Nephron progenitor cell (in vitro differentiated cells): ENCODE measurements around the gene USP17L25.
"Not testable (repeated sequence)": the region's sequence is repeated elsewhere in the genome, so short reads cannot be mapped to it uniquely, and the experiment has no call there.

Source experiments
- DNase-seq: peaks from one replicate; pipeline ENCODE4 v3.0.0; 2021
- H3K27ac Mint-ChIP-seq: 2 replicates; pipeline ENCODE4 v1.8.0; 2021; ENCODE audit warnings: mild to moderate bottlenecking, moderate library complexity, mixed read lengths
- H3K27me3 Mint-ChIP-seq: 2 replicates; pipeline ENCODE4 v1.8.0; 2021; ENCODE audit warnings: mild to moderate bottlenecking, low read depth, mixed read lengths; ENCODE audit not compliant: poor library complexity
- H3K36me3 Mint-ChIP-seq: 2 replicates; pipeline ENCODE4 v1.8.0; 2021; ENCODE audit warnings: low read depth, mixed read lengths
- H3K4me1 Mint-ChIP-seq: 2 replicates; pipeline ENCODE4 v1.8.0; 2021; ENCODE audit warnings: mixed read lengths
- H3K4me3 Mint-ChIP-seq: 2 replicates; pipeline ENCODE4 v1.8.0; 2021; ENCODE audit warnings: mild to moderate bottlenecking, moderate library complexity, mixed read lengths
- H3K9me3 Mint-ChIP-seq: 2 replicates; pipeline ENCODE4 v1.8.0; 2021; ENCODE audit warnings: mild to moderate bottlenecking, moderate library complexity, mixed read lengths

Gene USP17L25, protein sequence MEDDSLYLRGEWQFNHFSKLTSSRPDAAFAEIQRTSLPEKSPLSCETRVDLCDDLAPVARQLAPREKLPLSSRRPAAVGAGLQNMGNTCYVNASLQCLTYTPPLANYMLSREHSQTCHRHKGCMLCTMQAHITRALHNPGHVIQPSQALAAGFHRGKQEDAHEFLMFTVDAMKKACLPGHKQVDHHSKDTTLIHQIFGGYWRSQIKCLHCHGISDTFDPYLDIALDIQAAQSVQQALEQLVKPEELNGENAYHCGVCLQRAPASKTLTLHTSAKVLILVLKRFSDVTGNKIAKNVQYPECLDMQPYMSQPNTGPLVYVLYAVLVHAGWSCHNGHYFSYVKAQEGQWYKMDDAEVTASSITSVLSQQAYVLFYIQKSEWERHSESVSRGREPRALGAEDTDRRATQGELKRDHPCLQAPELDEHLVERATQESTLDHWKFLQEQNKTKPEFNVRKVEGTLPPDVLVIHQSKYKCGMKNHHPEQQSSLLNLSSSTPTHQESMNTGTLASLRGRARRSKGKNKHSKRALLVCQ

DNA sequence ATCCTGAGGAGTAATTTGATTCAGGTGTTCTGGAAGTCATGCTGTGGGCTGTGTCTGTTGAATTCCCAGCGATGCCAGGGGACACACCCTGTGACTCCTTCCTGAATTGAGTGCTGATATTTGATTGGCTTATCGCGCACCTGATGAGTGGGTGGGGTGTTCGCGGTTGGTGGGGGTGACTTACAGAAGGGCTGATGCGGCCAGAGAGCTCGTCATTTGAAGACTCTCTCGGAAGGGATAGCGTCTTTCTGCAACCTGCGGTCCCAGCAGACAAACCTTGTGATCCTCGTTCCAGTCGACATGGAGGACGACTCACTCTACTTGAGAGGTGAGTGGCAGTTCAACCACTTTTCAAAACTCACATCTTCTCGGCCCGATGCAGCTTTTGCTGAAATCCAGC is at the start of gene USP17L25:
Gene USP17L25, plus strand, starts transcription at position 301 of the 400 bp plus-strand sequence. Its CDS starts 0 bp downstream, at position 301.
- not testable (repeated sequence) for DNase-seq, H3K27me3 Mint-ChIP-seq, H3K9me3 Mint-ChIP-seq, H3K27ac Mint-ChIP-seq, H3K4me1 Mint-ChIP-seq, H3K36me3 Mint-ChIP-seq, H3K4me3 Mint-ChIP-seq

DNA sequence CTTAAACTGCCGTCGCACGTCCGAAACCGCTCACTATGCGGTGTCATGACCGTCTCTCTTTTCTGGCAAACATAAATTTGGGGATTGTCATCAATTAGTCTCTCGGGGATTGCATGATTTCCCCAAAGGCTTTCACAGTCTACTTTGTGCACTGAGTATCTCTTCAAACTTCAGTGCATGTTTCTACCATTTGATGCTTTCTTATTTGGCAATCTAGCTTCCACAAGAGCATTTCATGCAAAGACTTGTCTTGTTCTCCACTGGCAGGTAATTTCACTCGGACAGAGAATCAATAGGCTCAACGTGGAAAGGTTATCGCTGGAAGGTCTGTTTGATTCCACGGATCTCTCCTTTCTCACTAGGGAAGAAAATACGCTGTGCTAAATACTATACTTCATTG is 5.5 kb upstream of the USP17L25 start:
- not testable (repeated sequence) for H3K27ac Mint-ChIP-seq, H3K9me3 Mint-ChIP-seq, H3K27me3 Mint-ChIP-seq, H3K4me3 Mint-ChIP-seq, H3K4me1 Mint-ChIP-seq, H3K36me3 Mint-ChIP-seq, DNase-seq

DNA sequence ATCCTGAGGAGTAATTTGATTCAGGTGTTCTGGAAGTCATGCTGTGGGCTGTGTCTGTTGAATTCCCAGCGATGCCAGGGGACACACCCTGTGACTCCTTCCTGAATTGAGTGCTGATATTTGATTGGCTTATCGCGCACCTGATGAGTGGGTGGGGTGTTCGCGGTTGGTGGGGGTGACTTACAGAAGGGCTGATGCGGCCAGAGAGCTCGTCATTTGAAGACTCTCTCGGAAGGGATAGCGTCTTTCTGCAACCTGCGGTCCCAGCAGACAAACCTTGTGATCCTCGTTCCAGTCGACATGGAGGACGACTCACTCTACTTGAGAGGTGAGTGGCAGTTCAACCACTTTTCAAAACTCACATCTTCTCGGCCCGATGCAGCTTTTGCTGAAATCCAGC is 4.8 kb upstream of the USP17L25 start, which contains the start of gene USP17L24:
Gene USP17L24, plus strand, starts transcription at position 301 of the 400 bp plus-strand sequence. Its CDS starts 0 bp downstream, at position 301.
- H3K36me3 Mint-ChIP-seq, DNase-seq, H3K27ac Mint-ChIP-seq, H3K4me3 Mint-ChIP-seq, H3K4me1 Mint-ChIP-seq, H3K9me3 Mint-ChIP-seq, H3K27me3 Mint-ChIP-seq: not testable (repeated sequence)

DNA sequence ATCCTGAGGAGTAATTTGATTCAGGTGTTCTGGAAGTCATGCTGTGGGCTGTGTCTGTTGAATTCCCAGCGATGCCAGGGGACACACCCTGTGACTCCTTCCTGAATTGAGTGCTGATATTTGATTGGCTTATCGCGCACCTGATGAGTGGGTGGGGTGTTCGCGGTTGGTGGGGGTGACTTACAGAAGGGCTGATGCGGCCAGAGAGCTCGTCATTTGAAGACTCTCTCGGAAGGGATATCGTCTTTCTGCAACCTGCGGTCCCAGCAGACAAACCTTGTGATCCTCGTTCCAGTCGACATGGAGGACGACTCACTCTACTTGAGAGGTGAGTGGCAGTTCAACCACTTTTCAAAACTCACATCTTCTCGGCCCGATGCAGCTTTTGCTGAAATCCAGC is 4.6 kb downstream of the USP17L25 start, which contains the start of gene USP17L26:
Gene USP17L26, plus strand, starts transcription at position 301 of the 400 bp plus-strand sequence. Its CDS starts 0 bp downstream, at position 301.
- H3K9me3 Mint-ChIP-seq, H3K27ac Mint-ChIP-seq, H3K4me3 Mint-ChIP-seq, DNase-seq, H3K36me3 Mint-ChIP-seq, H3K4me1 Mint-ChIP-seq, H3K27me3 Mint-ChIP-seq: not testable (repeated sequence)

DNA sequence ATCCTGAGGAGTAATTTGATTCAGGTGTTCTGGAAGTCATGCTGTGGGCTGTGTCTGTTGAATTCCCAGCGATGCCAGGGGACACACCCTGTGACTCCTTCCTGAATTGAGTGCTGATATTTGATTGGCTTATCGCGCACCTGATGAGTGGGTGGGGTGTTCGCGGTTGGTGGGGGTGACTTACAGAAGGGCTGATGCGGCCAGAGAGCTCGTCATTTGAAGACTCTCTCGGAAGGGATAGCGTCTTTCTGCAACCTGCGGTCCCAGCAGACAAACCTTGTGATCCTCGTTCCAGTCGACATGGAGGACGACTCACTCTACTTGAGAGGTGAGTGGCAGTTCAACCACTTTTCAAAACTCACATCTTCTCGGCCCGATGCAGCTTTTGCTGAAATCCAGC is 9.4 kb downstream of the USP17L25 start, which contains the start of gene USP17L5:
Gene USP17L5, plus strand, starts transcription at position 301 of the 400 bp plus-strand sequence. Its CDS starts 0 bp downstream, at position 301.
- not testable (repeated sequence) for H3K36me3 Mint-ChIP-seq, H3K9me3 Mint-ChIP-seq, H3K27me3 Mint-ChIP-seq, H3K4me1 Mint-ChIP-seq, H3K4me3 Mint-ChIP-seq, H3K27ac Mint-ChIP-seq, DNase-seq

DNA sequence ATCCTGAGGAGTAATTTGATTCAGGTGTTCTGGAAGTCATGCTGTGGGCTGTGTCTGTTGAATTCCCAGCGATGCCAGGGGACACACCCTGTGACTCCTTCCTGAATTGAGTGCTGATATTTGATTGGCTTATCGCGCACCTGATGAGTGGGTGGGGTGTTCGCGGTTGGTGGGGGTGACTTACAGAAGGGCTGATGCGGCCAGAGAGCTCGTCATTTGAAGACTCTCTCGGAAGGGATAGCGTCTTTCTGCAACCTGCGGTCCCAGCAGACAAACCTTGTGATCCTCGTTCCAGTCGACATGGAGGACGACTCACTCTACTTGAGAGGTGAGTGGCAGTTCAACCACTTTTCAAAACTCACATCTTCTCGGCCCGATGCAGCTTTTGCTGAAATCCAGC is 14.1 kb downstream of the USP17L25 start, which contains the start of gene USP17L27:
Gene USP17L27, plus strand, starts transcription at position 301 of the 400 bp plus-strand sequence. Its CDS starts 0 bp downstream, at position 301.
- not testable (repeated sequence) for H3K9me3 Mint-ChIP-seq, H3K36me3 Mint-ChIP-seq, H3K4me3 Mint-ChIP-seq, H3K27ac Mint-ChIP-seq, DNase-seq, H3K27me3 Mint-ChIP-seq, H3K4me1 Mint-ChIP-seq

DNA sequence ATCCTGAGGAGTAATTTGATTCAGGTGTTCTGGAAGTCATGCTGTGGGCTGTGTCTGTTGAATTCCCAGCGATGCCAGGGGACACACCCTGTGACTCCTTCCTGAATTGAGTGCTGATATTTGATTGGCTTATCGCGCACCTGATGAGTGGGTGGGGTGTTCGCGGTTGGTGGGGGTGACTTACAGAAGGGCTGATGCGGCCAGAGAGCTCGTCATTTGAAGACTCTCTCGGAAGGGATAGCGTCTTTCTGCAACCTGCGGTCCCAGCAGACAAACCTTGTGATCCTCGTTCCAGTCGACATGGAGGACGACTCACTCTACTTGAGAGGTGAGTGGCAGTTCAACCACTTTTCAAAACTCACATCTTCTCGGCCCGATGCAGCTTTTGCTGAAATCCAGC is 18.9 kb downstream of the USP17L25 start, which contains the start of gene USP17L28:
Gene USP17L28, plus strand, starts transcription at position 301 of the 400 bp plus-strand sequence. Its CDS starts 0 bp downstream, at position 301.
- not testable (repeated sequence) for H3K4me1 Mint-ChIP-seq, H3K36me3 Mint-ChIP-seq, DNase-seq, H3K27ac Mint-ChIP-seq, H3K9me3 Mint-ChIP-seq, H3K4me3 Mint-ChIP-seq, H3K27me3 Mint-ChIP-seq

DNA sequence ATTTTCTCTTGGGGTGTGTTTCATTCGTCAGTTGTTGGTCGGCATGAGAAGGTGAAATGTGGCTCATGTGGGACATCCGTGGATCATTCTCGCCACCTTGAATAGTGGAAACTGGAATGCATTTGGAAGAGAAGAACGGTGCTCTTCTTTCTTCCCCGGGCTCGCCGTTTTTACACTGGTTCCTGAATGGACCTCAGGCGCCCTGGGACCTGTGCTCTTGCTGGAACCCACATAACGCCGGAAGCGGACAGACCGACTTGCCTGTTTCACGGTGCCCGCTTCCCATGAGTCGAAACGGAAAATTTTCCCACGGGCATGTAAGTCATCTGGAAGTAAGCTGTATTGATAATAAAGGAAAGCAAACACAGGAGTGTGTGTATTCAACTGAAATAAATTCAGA is 21.2 kb downstream of the USP17L25 start:
- not testable (repeated sequence) for H3K9me3 Mint-ChIP-seq, H3K36me3 Mint-ChIP-seq, H3K4me3 Mint-ChIP-seq, H3K27ac Mint-ChIP-seq, H3K27me3 Mint-ChIP-seq, DNase-seq, H3K4me1 Mint-ChIP-seq

DNA sequence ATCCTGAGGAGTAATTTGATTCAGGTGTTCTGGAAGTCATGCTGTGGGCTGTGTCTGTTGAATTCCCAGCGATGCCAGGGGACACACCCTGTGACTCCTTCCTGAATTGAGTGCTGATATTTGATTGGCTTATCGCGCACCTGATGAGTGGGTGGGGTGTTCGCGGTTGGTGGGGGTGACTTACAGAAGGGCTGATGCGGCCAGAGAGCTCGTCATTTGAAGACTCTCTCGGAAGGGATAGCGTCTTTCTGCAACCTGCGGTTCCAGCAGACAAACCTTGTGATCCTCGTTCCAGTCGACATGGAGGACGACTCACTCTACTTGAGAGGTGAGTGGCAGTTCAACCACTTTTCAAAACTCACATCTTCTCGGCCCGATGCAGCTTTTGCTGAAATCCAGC is 23.6 kb downstream of the USP17L25 start, which contains the start of gene USP17L29:
Gene USP17L29, plus strand, starts transcription at position 301 of the 400 bp plus-strand sequence. Its CDS starts 0 bp downstream, at position 301.
- H3K9me3 Mint-ChIP-seq, H3K4me3 Mint-ChIP-seq, H3K27ac Mint-ChIP-seq, DNase-seq, H3K27me3 Mint-ChIP-seq, H3K4me1 Mint-ChIP-seq, H3K36me3 Mint-ChIP-seq: not testable (repeated sequence)

DNA sequence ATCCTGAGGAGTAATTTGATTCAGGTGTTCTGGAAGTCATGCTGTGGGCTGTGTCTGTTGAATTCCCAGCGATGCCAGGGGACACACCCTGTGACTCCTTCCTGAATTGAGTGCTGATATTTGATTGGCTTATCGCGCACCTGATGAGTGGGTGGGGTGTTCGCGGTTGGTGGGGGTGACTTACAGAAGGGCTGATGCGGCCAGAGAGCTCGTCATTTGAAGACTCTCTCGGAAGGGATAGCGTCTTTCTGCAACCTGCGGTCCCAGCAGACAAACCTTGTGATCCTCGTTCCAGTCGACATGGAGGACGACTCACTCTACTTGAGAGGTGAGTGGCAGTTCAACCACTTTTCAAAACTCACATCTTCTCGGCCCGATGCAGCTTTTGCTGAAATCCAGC is 33.1 kb downstream of the USP17L25 start, which contains the start of gene USP17L30:
Gene USP17L30, plus strand, starts transcription at position 301 of the 400 bp plus-strand sequence. Its CDS starts 0 bp downstream, at position 301.
- H3K4me1 Mint-ChIP-seq, H3K9me3 Mint-ChIP-seq, H3K27me3 Mint-ChIP-seq, H3K4me3 Mint-ChIP-seq, H3K36me3 Mint-ChIP-seq, H3K27ac Mint-ChIP-seq, DNase-seq: not testable (repeated sequence)

DNA sequence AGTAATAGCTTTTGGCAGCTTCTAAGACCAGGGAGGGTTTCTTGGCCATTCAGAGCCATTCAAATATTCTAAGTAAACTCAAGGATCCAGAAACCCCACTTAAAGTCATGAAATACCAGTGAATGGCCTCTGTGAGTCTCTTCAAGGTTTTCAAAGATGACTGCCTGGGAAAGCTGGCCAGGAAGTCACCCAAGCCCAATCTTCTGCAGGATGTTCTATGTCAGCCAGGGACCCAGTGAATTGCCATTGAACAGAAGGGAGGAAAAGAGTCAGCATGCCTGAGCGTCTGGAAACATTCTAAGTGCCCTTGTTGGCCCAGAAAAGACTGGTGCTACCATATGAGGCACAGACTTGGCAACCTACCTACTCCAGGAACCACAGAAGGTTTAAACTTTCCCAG is 50.2 kb downstream of the USP17L25 start:
- not testable (repeated sequence) for H3K4me1 Mint-ChIP-seq, H3K36me3 Mint-ChIP-seq, DNase-seq, H3K27me3 Mint-ChIP-seq, H3K27ac Mint-ChIP-seq
- peaks cover 24% of the 10 kb centered on the region for H3K9me3 Mint-ChIP-seq
- peak overlapping the region; percentile 49 for H3K4me3 Mint-ChIP-seq
